ENCODE measurements around the gene SLC23A2.

DNA sequence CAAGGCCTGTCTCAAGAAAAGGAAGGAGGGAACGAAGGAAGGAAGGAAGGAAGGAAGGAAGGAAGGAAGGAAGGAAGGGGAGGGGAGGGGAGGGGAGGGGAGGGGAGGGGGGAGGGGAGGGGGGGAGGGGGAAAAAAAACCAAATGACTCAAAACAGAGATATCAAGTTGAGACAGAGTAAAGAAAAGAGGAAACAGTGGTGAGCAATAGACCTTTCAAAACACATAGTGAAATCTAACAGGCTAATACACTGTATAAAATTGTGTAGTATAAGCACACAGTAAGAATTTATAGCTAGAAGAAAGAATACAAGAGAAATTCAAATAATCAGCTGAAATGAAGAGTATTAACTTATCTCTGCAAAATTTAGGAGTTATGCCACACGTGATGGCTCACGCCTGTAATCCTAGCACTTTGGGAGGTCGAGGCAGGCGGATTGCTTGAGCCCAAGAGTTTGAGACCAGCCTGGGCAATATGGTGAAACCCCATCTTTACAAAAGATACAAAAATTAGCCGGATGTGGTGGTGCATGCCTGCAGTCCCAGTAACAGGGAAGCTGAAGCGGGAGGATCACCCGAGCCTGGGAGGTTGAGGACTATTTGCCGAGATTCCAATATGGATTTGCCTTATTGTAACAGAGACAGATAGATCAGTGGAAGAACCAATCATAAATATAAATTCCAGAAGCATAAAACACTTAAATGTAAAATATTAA lies 156.4 kb downstream of the SLC23A2 start:
- TF ChIP-seq, protein P1, sequence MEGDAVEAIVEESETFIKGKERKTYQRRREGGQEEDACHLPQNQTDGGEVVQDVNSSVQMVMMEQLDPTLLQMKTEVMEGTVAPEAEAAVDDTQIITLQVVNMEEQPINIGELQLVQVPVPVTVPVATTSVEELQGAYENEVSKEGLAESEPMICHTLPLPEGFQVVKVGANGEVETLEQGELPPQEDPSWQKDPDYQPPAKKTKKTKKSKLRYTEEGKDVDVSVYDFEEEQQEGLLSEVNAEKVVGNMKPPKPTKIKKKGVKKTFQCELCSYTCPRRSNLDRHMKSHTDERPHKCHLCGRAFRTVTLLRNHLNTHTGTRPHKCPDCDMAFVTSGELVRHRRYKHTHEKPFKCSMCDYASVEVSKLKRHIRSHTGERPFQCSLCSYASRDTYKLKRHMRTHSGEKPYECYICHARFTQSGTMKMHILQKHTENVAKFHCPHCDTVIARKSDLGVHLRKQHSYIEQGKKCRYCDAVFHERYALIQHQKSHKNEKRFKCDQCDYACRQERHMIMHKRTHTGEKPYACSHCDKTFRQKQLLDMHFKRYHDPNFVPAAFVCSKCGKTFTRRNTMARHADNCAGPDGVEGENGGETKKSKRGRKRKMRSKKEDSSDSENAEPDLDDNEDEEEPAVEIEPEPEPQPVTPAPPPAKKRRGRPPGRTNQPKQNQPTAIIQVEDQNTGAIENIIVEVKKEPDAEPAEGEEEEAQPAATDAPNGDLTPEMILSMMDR (IDR thresholded peaks at IDR 0.05) = no peak
- TF ChIP-seq POLR2A (IDR thresholded peaks at IDR 0.05) = no peak
